Erythroblast (primary cell): ENCODE measurements around the gene PAFAH1B2.

Experiments
- GATA1 ChIP-seq: IDR thresholded peaks from 2 replicates; pipeline ENCODE4 v1.6.1; 2011; ENCODE audit warnings: low read depth, mild to moderate bottlenecking, control low read depth, low read length, moderate library complexity
- POLR2A ChIP-seq: IDR thresholded peaks from 2 replicates; pipeline ENCODE4 v1.6.1; 2011; ENCODE audit warnings: mild to moderate bottlenecking, low read length

DNA sequence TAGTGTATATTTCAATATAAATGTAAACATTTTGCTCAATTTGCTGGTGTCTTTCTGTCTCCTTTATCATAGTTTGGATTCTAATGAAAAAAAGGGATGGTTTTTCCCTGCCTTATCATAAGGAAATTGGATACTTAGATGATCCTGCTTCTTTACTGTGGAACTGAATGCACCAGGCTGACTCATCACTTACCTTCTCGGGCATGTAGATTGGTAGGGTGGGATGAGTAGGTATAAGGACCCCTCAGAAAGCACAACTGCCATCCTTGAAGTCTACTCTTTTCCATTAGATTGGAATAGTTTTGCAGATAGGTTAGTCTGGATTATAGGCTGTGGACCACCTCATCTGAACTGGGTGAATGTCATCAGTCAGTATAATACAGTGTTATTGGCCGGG is 26.9 kb downstream of the PAFAH1B2 start:
- TF ChIP-seq POLR2A, result no peak
- no peak for TF ChIP-seq GATA1
